ENCODE results near the gene RELA.
"Not testable (repeated sequence)": the region's sequence is repeated elsewhere in the genome, so short reads cannot be mapped to it uniquely, and the experiment has no call there.

The RELA gene

DNA sequence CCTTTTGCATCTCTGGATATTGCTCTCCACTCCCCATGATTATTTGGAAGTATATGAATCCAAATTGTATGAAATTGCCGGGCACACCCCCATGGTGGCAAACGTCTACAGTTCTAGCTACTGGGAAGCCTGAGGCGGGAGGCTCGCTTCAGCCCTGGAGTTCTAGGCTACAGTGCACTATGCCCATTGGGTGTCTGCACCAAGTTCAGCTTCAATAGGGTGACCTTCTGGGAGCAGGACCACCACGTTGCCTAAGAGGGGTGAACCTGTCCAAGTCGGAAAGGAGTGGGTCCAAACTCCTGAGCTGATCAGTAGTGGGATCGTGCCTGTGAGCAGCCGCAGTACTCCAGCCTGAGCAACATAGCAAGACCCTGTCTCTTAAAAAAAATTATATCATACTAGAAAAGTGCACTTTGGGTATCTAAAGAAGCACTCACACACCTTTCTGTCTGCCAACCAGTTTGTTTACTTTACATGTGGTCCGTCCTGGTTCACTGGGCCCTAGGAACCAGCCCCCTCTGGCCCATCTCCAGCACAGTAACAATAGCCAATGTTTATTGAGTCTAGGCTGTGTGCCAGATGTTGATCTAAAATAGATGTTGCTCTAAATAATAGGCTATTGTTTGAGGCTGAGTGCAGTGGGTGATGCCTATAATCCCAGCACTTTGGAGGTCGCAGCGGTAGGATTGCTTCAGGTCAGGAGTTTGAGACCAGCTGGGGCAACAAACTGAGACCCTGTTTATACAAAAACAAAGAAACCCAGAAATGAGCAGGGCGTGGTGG is 32.9 kb upstream of the RELA start:
- TF ChIP-seq CTCF (conservative IDR thresholded peaks at IDR 0.05; ENCODE audit: low read depth, low read length), result no peak
- no peak overlapping the region for H3K4me3 ChIP-seq (ENCODE audit: low read depth, low read length)
- no peak for DNase-seq (ENCODE audit: low read depth)

- no peak for TF ChIP-seq CTCF (conservative IDR thresholded peaks at IDR 0.05; ENCODE audit: low read depth, low read length)
- H3K4me3 ChIP-seq (ENCODE audit: low read depth, low read length), result no peak overlapping the region
- DNase-seq (ENCODE audit: low read depth), result no peak
Measured at GRCh38 chr11:65692367-65692766, 29.7 kb upstream of the RELA start.

DNA sequence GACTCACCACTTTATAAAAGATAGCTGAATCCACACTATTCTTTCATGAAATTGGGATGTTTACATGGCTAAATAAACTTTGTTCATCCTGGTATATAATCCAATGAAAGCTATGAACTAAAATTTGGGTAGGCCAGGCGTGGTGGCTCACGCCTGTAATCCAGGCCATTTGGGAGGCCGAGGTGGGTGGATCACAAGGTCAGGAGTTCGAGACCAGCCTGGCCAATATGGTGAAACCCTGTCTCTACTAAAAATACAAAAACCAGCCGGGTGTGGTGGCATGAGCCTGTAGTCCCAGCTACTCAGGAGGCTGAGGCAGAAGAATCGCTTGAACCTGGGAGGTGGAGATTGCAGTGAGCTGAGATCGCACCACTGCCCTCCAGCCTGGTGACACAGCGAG is 29.1 kb upstream of the RELA start:
- not testable (repeated sequence) for H3K4me3 ChIP-seq (ENCODE audit: low read depth, low read length); DNase-seq (ENCODE audit: low read depth)

GRCh38 chr11:65685981-65686380 is 23.3 kb upstream of the RELA start:
- TF ChIP-seq CTCF (conservative IDR thresholded peaks at IDR 0.05; ENCODE audit: low read depth, low read length), result no peak
- no peak overlapping the region for H3K4me3 ChIP-seq (ENCODE audit: low read depth, low read length)
- no peak for DNase-seq (ENCODE audit: low read depth)

- not testable (repeated sequence) for H3K4me3 ChIP-seq (ENCODE audit: low read depth, low read length); DNase-seq (ENCODE audit: low read depth)
Measured at GRCh38 chr11:65683480-65683879, 20.8 kb upstream of the RELA start.

DNA sequence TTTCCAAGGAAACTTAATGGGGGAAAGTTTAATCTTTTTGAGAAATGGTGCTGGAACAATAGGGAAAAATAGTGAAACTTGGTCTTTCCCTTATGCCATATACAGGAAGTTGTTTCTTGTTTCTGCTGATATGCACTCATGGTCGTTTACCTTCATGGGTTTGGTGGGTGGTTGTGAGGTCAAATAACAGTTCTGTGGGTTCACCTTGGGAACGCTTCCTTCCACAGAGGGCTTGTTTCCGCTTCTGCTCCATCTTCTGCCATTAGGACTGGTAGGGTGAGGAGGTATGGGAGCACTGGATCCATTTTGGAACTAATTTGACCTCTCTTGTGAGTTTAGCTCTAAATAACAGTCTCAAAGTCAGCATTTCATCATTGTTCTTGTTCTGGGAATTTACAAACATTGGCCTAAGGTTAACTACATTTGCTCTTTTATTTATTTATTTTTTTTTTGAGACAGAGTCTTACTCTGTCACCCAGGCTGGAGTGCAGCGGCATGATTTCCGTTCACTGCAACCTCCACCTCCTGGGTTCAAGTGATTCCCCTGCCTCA is 17.6 kb upstream of the RELA start:
- TF ChIP-seq CTCF (conservative IDR thresholded peaks at IDR 0.05; ENCODE audit: low read depth, low read length), result no peak
- no peak for DNase-seq (ENCODE audit: low read depth)
- H3K4me3 ChIP-seq (ENCODE audit: low read depth, low read length), result no peak overlapping the region

DNA sequence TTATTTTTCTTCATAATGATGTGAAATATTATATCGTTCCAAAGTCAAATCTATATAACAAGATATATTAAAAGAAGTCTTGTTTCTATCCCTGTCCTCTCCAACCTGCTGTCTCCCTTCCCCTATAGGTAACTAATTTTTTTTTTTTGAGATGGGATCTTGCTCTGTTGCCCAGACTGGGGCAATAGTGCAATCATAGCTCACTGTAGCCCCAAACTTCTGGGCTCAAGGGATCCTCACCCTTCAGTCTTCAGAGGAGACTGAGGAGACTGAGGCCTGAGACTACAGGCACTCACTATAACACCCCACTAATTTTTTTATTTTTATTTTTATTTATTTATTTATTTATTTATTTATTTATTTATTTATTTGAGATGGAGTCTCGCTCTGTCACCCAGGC is 10.3 kb upstream of the RELA start:
- H3K4me3 ChIP-seq (ENCODE audit: low read depth, low read length), result no peak overlapping the region
- no peak for TF ChIP-seq CTCF (conservative IDR thresholded peaks at IDR 0.05; ENCODE audit: low read depth, low read length)
- no peak for DNase-seq (ENCODE audit: low read depth)

DNA sequence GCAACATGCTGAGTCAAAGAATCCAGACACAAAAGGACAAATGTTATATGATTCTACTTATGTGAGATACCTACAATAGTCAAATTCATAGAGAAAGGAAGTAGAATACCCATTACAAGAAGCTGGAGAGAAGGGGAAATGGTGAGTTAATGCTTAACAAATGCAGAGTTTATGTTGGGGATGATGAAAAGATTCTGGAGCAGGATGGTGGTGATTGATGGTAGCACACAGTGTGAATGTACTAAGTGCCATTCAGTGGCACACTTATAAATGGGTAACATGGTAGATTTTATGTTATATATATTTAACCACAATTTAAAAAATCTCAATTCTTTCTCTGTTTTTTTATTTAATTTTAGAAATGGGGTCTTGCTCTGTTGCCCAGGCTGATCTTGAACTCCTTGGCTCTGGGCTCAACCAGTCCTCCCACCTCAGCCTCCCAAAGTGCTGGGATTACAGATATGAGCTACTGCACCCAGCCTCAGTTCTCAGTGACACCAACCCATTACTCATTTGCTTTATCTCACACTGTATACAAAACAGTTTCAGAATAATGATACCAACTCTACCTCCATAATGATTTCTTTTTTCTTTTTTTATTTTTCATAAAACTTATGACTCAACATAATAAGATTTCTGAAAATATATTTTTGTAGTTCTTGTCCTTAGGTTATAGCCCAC is 9.6 kb upstream of the RELA start:
- no peak for DNase-seq (ENCODE audit: low read depth)
- no peak overlapping the region for H3K4me3 ChIP-seq (ENCODE audit: low read depth, low read length)
- TF ChIP-seq CTCF (conservative IDR thresholded peaks at IDR 0.05; ENCODE audit: low read depth, low read length), result no peak
